Keratinocyte (primary cell): ENCODE results near the gene NAXD. TPM values are rescaled to one million over a fixed set of nuclear protein-coding genes. Genes with fewer than 3 reads are reported as not detected.

ENCODE experiments used
- DNase-seq: peaks from one replicate; pipeline ENCODE4 v3.0.0-alpha.2; 2011; ENCODE audit warnings: low read depth, missing footprints, low spot score
- FAIRE-seq: peaks from 2 replicates; lab custom pipeline; 2011; peaks lifted over from hg19 to GRCh38; lab: Jason Lieb, UNC
- H2AFZ ChIP-seq: 2 replicates; pipeline ENCODE4 v1.6.0; 2012; ENCODE audit warnings: low read length, control low read depth, inconsistent platforms; ENCODE audit not compliant: control insufficient read depth
- H3K27ac ChIP-seq: 2 replicates; pipeline ENCODE4 v1.5.1; 2011; ENCODE audit warnings: low read length; ENCODE audit not compliant: control insufficient read depth, insufficient read depth
- H3K27me3 ChIP-seq: 3 replicates; pipeline ENCODE4 v1.6.0; 2011; ENCODE audit warnings: low read length; ENCODE audit not compliant: control insufficient read depth, insufficient read depth; ENCODE audit errors: extremely low read depth
- H3K36me3 ChIP-seq, 2 experiments: 2 replicates in 1 of 2; 3 replicates in 1 of 2; pipeline ENCODE4 v1.5.1; 2011; ENCODE audit warnings: low read length in 2 of 2, mild to moderate bottlenecking in 1 of 2; ENCODE audit not compliant: control insufficient read depth in 2 of 2, insufficient read depth in 2 of 2; ENCODE audit errors: extremely low read depth in 1 of 2
- H3K4me1 ChIP-seq: 3 replicates; pipeline ENCODE4 v1.5.1; 2011; ENCODE audit warnings: low read length; ENCODE audit not compliant: control insufficient read depth, insufficient read depth; ENCODE audit errors: extremely low read depth
- H3K4me2 ChIP-seq: 3 replicates; pipeline ENCODE4 v1.6.0; 2011; ENCODE audit warnings: low read depth, low read length; ENCODE audit not compliant: control insufficient read depth, insufficient read depth; ENCODE audit errors: extremely low read depth
- H3K4me3 ChIP-seq, 3 experiments: fragments of 200-600 bp in 1 of 3; sonication (generic) in 1 of 3; 2 replicates in 2 of 3; 3 replicates in 1 of 3; pipeline ENCODE4 v1.5.1; 2011 to 2016; ENCODE audit warnings: low read length in 3 of 3, mild to moderate bottlenecking in 3 of 3, control low read depth in 2 of 3, inconsistent platforms in 1 of 3, low read depth in 1 of 3, mixed read lengths in 1 of 3, mixed run types in 1 of 3, moderate library complexity in 1 of 3; ENCODE audit not compliant: control insufficient read depth in 2 of 3, insufficient read depth in 2 of 3; ENCODE audit errors: extremely low read depth in 1 of 3
- H3K79me2 ChIP-seq: 2 replicates; pipeline ENCODE4 v1.6.0; 2012; ENCODE audit warnings: low read length; ENCODE audit not compliant: control insufficient read depth, insufficient read depth
- H3K9ac ChIP-seq: 3 replicates; pipeline ENCODE4 v1.6.0; 2011; ENCODE audit warnings: low read length; ENCODE audit not compliant: control insufficient read depth, insufficient read depth; ENCODE audit errors: extremely low read depth
- H3K9me1 ChIP-seq: 3 replicates; pipeline ENCODE4 v1.6.0; 2011; ENCODE audit warnings: low read length; ENCODE audit not compliant: control insufficient read depth, insufficient read depth; ENCODE audit errors: extremely low read depth
- H3K9me3 ChIP-seq: 2 replicates; pipeline ENCODE4 v1.5.1; 2012; ENCODE audit warnings: low read depth, low read length; ENCODE audit not compliant: control insufficient read depth
- H4K20me1 ChIP-seq: 3 replicates; pipeline ENCODE4 v1.6.0; 2011; ENCODE audit warnings: low read length; ENCODE audit not compliant: control insufficient read depth, insufficient read depth; ENCODE audit errors: extremely low read depth
- CTCF ChIP-seq, 3 experiments: IDR thresholded peaks in 1 of 3; conservative IDR thresholded peaks in 1 of 3; optimal IDR thresholded peaks in 1 of 3; 2 replicates in 2 of 3; 3 replicates in 1 of 3; pipeline versions ENCODE3 to v1.5.1; 2011; ENCODE audit warnings: low read length in 3 of 3, mild to moderate bottlenecking in 3 of 3, moderate library complexity in 2 of 3, control low read depth in 1 of 3, inconsistent platforms in 1 of 3; ENCODE audit not compliant: insufficient read depth in 2 of 3; ENCODE audit errors: extremely low read depth in 1 of 3
- EZH2 ChIP-seq: IDR thresholded peaks from one replicate; pipeline ENCODE4 v1.6.1; 2012; ENCODE audit warnings: inconsistent platforms, mild to moderate bottlenecking, low read length, moderate library complexity
- dilution Hi-C: fragments of 300-500 bp; cut with MboI; formaldehyde crosslinking; loops from one replicate; pipeline ENCODE4 v1.7.0; 2020; ENCODE audit warnings: low sequenced_read_pairs; ENCODE audit not compliant: extremely low pct_ligation_motif_present
- polyA plus RNA-seq, 5 experiments: library from polyadenylated mRNA; depleted of rRNA in 3 of 5; stranded (reverse) in 3 of 5; stranded (forward) in 1 of 5; unstranded in 1 of 5; fragments of >200 nt; gene quantifications; 1 replicate in 1 of 5; 2 replicates in 3 of 5; 3 replicates in 1 of 5; pipeline versions ENCODE4 v1.2.1 to v1.2.3, GENCODE V29; 2011 to 2012; ENCODE audit warnings: missing spikeins in 2 of 5, low read depth in 1 of 5, low replicate concordance in 1 of 5

The NAXD gene
- polyA plus RNA-seq, 1 donor (not counting 4 experiments of a cell fraction or from before 2014, with no cell fraction given) = 18.0 TPM

- H3K79me2 ChIP-seq = no peaks in the 10 kb centered on the region
- H3K27ac ChIP-seq = no peak overlapping the region
- no peak overlapping the region for H3K9ac ChIP-seq
- TF ChIP-seq EZH2 = no peak
- TF ChIP-seq CTCF (optimal IDR thresholded peaks at IDR 0.05 in 1 of 3, IDR thresholded peaks at IDR 0.05 in 1 of 3, conservative IDR thresholded peaks at IDR 0.05 in 1 of 3; ENCODE audit: extremely low read depth in 1 of 3, insufficient read depth in 2 of 3, low read length in 3 of 3) = no peak
- H3K4me2 ChIP-seq = no peak overlapping the region
- FAIRE-seq (no peak), DNase-seq (no peak)
- no peak overlapping the region for H3K4me3 ChIP-seq
- no peaks in the 10 kb centered on the region for H3K9me1 ChIP-seq
- no peaks in the 10 kb centered on the region for H3K36me3 ChIP-seq
- H3K4me1 ChIP-seq = no peaks in the 10 kb centered on the region
- H3K9me3 ChIP-seq = no peaks in the 10 kb centered on the region
- dilution Hi-C loops = no loop called here
- H4K20me1 ChIP-seq = no peaks in the 10 kb centered on the region
- H2AFZ ChIP-seq = no peak overlapping the region
- peaks cover 41% of the 10 kb centered on the region for H3K27me3 ChIP-seq
Measured at GRCh38 chr13:110574161-110574560, 41.2 kb upstream of the NAXD start.

GRCh38 chr13:110575322-110576069 lies 39.8 kb upstream of the NAXD start:
- dilution Hi-C loops = no loop called here
- Histone ChIP-seq H3K9me3 (no peaks in the 10 kb centered on the region), H3K27ac (no peak overlapping the region), H4K20me1 (no peaks in the 10 kb centered on the region), H3K4me2 (no peak overlapping the region), H2AFZ (no peak overlapping the region), H3K9ac (no peak overlapping the region), H3K4me1 (no peaks in the 10 kb centered on the region), H3K36me3 (no peaks in the 10 kb centered on the region), H3K4me3 (no peak overlapping the region), H3K9me1 (no peaks in the 10 kb centered on the region), H3K79me2 (no peaks in the 10 kb centered on the region), H3K27me3 (peaks cover 41% of the 10 kb centered on the region)
- FAIRE-seq = no peak
- TF ChIP-seq EZH2 (no peak), CTCF (optimal IDR thresholded peaks at IDR 0.05 in 1 of 3, IDR thresholded peaks at IDR 0.05 in 1 of 3, conservative IDR thresholded peaks at IDR 0.05 in 1 of 3; ENCODE audit: extremely low read depth in 1 of 3, insufficient read depth in 2 of 3, low read length in 3 of 3) (no peak)
- DNase-seq = no peak
